HG03095 (cell line): ENCODE results near the gene PPP6R3.
"Not testable (repeated sequence)": the region's sequence is repeated elsewhere in the genome, so short reads cannot be mapped to it uniquely, and the experiment has no call there.

ENCODE experiments used
- ATAC-seq: cut with Tn5 transposase; IDR thresholded peaks from one replicate; pipeline ENCODE4 v1.9.1; 2021; ENCODE audit warnings: moderate library complexity; ENCODE audit not compliant: unreplicated experiment

The PPP6R3 gene

DNA sequence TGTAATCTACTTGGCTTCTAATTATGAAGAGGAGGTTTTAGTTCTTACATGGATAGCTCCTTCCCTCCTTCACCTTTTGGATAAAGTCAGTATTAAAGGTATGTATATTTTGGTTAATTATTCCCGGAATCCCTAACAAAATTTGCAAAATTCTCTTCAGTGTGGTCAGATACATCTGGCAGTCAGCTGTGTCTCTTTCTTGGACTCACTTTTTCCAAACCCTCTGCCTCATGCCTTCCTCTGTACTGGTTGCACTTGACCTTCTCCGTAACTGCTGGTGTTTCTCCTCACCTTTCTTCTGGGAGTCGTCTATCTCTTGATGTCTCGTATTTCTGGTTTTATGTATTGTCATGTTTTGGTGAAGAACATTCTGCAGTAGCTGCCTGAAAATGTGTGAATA is 62.5 kb downstream of the PPP6R3 start:
- ATAC-seq: no peak

DNA sequence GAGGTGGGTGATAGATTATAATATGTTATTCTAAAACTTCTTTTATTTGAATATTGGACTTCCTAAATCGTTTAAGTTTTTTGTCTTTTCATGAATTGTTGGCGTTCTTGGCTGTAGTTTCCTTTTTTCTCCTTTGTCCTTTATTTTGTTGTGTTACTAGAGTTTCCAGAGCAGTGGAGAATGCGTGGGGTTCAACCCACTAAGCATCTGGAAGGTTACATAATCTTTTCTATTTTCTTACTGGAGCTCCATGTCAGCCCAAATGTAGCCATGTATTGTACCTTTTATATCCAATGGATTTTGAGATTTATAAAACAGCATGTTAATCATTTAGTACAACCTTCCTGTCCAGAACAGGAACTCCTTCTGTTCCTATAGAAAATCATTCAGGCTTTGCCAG is 63.2 kb downstream of the PPP6R3 start:
- no peak for ATAC-seq

DNA sequence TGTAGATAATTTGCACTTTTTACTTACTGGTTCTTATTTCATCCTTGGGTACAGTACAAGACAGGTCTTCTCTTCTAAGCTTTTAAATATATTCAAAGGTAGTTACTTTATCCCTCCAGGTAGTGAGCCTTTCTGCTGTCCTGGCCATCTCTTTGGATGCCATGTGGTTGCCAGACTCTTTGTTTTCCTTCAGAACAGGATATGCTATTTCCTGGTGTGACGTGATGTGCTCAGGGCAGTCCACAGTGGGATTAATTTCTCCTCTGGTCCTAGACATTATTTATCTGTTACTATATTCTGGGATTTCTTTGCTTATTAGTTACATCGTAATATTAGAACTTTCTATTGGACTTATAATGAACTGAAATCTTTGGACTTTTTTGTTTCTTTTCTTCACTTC is 63.7 kb downstream of the PPP6R3 start:
- no peak for ATAC-seq

DNA sequence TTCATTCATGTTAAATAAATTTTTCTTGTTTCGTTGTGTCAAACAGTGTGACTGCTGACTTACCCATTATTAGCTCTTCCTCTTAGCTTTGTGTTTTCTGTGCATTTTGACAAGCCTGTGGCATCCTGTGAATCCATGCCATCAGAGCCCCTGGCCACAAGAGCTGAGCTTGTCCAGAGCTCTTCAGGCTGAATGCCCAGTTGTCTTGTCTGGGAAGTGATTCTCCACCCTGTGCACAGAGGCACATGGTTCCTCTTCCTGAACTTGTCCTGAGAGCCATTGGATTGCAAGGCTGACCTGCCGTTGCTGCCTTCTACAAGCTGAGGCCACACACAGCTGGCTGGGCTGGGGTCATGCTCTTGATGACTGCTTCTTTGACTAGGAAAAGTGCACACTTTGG is 64.1 kb downstream of the PPP6R3 start:
- no peak for ATAC-seq

DNA sequence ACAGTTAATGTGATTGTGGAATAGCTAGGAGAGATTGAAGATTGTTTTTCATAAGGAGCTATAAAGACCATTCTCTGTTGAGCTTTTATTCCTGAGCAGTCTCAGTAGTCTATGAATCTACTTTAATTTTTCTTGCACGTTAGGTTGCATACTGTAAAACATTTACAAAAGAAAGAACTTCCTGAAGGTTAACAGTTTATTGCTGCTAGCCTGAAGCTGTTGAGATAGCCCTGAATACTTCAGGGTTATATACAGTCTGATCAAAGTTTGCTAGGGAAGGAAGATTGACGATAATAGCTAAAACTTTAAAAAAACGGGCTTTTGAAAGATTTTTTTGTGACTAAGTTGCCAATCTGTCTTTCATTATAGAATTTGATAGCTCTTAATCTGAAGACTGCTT is 64.8 kb downstream of the PPP6R3 start:
- no peak for ATAC-seq

DNA sequence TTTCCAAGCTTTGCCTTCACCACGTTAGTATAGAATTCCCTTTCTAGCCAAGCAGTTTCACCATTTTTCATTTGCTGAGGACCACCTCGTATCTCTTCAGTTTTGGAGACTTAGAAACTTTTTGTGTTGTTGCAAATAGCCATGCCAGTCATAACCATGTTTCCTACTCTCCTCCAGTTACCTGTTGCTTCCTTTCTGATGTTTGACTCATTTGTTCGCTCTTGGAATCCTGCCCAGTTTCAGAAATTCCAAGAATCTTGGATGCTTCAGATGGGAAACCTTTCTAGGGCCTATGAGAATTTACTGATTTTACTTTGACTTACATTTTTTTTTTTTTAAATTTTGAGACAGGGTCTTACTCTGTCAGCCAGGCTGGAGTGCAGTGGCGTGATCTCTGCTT is 65.4 kb downstream of the PPP6R3 start:
- ATAC-seq: no peak

DNA sequence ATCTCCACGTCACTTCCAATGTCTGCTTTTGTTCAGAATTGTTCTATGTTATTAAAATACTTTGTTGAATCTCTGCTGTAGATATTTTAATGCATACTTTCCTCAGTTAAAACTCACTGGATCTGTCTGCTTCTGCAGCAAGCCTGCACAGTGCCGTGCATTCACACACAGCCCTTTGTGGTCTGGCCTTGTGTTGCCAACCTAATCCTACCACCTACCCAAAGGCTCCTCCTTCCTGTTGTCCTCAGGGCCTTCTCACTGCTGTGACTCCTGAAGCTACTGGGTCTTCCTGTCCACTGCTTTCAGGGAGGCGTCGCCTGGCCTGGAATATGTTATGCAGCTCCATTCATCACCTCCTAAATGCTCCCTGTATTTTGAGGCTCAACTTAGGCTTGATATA is 67.0 kb downstream of the PPP6R3 start:
- ATAC-seq: no peak

DNA sequence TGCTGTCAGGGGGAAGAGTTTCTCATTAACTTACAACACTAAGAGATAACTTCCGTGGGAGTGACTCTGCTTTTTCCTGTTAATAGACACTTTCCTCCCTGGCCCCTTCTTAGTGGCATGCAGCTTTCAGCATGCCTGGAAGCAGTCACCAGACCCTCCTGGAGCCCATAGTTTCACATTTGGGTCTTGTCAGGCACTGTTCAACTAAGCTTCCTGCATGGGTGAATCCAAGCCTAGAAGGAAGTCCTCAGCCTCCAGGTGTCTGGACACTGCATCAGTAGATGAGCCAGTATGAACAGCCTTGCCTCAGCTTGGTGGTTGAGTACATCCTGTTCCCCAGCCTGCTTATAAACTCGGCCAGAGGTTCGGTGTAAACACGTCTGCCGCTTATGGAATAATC is 68.1 kb downstream of the PPP6R3 start:
- no peak for ATAC-seq

DNA sequence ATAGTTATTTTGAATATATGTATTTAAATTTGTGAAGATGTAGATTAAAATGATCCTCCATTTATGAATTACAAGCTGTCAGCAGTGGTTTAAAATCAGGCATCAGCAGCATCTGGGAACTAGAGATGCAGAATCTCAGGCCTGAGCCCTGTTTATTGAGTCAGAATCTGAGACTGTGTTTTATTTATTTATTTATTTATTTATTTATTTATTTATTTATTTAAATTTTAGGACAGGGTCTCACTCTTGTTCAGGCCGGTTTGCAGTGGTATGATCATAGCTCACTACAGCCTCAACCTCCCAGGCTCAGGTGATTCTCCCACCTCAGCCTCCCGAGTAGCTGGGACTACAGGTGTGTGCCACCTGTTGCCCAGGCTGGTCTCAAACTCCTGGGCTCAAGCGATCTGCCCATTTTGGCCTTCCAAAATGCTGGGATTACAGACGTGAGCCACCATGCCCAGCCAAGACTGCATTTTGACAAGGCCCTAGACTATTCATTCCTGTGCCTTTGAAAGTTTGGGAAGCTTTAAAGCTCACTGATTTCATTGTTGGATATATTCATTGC is 70.7 kb downstream of the PPP6R3 start:
- ATAC-seq: no peak

DNA sequence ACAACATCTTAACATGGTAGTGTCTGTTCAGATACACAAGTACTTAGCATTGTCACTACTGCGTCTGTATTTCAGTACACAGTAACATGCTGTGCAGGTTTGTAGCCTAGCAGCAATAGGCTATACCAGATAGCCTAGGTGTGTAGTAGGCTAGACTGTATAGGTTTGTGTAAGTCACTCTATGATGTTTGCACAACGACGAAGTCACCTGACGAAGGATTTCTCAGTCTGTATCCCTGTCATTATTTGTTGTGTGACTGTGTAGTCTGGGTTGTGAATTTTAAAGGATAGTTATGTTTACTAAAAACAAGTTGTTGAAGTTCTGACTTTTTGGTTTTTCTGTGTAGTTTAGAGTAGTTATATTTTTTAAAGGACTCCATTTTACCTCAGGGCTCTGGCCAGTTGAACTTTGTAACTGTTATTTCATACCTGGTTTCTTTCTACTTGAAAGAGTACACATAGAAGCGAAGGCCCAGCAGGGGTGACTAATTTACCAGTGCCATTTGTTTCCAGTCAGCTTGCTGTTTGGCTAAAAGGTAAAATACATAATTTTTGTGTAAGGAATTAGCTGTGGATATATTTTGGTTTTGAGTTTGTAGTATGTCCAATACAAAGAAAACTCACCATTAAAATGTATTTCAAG is 72.3 kb downstream of the PPP6R3 start:
- ATAC-seq: no peak

DNA sequence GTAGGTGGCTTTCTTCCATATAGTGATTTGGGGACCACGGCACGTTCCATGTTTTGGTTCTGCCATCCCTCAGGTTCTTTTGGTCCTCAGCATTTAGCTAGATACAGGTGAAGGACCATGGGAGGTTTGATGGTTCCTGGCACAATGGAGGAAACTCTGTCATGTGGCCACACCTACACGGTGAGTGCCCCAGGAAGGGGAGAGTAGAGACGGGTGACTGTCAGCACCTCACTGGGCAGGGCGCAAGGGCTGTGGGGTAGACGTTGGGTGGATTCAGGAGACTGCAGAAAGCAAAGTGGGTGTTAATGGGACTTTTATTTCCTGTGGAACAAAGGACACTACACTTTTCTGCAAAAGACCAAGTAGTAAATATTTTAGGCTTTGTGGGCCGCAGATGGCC is 73.4 kb downstream of the PPP6R3 start:
- ATAC-seq: no peak

DNA sequence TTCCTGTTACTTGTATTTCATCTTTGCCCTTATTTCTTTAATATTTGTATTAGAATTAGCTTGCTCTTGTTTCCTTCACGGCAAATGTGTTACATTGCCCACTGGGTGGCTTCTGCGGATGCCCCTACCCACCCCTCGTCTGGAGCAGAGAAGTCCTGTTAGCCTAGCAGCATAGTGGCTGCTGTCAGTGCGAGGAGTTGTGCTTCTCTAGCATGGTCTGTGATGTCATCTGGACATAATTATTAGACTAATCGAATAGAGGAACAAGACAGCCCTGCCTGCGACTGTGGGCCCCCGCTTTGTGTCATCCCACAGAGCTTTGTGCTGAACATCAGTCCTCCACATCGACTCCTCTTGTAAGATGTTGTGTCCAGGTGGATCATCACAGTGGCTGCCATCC is 74.5 kb downstream of the PPP6R3 start:
- no peak for ATAC-seq

DNA sequence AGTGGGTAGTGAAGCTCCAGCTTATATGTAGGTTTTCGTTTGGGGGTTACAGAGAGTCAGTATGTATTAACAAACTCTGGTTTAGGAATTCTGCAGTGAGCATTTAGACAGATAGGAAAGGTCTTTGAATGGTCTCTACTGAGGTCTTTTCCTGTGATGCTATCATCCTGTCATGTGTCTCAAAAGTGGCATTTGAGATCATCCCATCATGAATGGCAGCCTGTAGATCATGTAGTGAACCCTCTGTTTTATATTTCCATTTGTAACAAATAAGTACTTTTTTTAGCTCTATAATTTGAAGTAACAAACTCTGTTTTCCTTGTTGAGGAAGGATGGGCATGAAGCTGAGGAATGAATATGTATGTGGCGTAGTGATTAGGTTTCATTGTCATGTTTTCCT is 76.2 kb downstream of the PPP6R3 start:
- no peak for ATAC-seq

DNA sequence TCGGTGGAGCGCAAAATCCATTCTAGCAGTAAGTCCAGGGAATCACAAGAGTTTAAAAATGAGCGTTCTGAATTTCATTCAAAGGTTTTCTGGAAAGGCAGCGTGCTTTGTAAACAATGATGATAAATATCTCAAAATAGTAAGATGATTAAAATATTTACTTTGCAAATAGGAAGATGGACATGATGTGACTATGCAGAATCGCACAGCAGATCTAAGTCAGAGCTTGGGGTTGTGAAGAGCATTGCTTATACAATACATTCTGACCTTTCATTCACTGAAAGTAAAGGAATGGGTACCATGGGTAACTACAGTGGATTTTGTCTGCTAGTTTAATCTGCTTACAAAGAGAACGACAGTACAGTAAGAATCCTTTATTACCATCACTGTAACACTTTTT is 77.5 kb downstream of the PPP6R3 start:
- ATAC-seq: no peak

DNA sequence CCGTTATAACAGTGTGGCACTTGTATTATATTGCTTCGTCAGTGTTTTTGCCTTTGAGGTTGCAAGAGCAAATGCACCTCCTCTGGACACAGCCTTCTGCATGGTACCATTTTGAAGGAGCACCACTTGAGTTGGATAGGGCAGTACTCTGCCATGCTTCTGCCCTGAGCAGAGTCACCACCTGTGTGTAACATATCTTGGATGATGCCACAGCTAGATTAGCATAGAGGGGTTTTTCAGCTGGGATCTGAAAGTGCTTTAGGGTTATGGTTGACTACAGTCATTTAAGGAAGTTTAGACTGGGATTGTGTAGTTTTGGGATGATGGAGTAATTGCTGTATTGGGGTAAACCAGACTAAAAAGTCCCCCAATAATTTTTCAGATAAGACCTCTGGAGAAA is 78.8 kb downstream of the PPP6R3 start:
- ATAC-seq: no peak

DNA sequence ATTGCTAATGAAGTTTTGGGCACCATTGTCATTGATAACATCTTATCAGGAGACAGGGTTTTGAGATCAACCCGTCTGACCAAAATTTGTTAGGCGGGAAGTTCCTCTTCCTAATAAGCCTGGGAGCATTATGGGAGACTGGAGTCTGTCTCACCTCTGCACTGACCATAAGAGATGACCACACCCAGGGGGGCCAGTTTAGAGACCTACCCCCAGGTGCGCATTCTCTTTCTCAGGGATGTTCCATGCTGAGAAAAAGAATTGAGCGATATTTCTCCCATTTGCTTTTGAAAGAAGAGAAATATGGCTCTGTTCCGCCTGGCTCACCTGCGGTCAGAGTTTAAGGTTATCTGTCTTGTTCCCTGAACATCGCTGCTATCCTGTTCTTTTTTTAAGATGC is 80.0 kb downstream of the PPP6R3 start:
- ATAC-seq: not testable (repeated sequence)

DNA sequence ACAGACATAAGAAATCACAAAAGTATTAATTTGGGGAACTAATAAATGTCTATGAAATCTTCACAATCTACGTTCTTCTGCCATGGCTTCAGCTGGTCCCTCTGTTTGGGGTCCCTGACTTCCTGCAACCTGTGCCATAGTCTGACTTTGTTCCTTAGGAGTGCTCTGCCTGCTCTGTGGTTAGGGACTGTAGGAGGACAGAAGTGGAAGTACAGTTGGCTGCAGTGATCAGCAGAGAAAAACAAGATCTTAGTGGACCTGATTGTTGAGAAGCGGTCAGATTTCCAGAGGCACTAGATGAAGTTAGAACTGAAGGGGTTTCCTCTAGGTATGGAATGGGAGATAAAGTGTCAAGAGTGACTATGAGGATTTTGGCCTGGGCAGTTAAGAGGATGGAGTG is 80.6 kb downstream of the PPP6R3 start:
- no peak for ATAC-seq

DNA sequence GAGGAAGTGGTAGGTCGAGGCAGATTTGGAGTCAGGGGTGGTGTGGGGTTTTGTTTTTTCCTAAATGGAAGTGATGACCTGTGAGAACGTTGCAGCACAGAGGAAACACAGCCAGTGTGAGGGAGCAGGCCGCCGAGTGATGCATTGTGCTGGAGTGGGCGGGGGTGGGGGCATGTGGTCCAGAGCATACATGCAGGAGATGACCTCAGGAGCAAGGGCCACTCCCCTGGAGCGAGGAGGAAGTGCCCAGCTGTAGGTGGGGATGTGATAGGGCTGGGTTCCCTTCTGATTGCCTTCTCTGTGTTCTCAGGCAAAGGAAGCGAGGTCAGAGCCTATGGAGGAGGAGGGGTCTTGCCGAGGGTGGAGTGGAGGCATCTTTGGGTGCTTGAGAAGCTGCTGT is 81.4 kb downstream of the PPP6R3 start:
- no peak for ATAC-seq

DNA sequence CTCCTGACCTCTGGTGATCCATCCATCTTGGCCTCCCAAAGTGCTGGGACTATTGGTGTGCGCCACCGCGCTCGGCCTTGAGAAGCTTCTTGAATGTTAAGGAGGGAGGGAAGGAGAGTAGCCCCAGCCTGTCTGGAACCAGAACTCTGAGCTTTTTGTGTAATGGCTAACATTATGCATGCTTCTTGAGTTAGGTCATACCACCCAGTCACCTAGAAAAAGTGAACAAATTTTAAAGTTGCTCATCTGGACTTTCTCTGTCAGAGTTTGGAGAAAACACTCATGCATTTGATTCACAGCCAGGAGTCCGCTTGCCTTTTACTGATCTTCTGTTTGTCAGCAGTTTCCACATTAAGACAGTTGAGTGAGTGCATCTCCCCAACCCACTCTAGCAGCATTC is 82.1 kb downstream of the PPP6R3 start:
- no peak for ATAC-seq

DNA sequence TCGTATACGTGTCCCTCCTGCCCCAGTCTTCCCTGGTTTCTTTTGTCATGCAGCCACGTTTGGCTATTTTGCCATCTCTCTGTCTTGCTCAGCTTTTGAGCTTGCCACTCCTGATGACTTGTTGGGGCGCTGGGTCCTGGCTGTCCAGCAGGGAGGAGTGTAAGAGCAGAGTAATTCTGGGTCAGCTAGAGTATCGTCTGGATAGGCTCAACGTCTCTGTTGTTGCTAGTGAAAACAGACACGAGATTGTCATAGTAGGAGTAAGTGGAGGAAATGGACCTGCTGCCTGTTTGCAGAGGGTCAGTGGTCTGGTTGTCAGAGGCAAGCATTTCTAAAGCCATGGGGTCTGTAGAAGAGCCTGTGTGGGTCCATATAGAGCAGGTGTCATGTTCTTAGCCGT is 83.0 kb downstream of the PPP6R3 start:
- no peak for ATAC-seq

DNA sequence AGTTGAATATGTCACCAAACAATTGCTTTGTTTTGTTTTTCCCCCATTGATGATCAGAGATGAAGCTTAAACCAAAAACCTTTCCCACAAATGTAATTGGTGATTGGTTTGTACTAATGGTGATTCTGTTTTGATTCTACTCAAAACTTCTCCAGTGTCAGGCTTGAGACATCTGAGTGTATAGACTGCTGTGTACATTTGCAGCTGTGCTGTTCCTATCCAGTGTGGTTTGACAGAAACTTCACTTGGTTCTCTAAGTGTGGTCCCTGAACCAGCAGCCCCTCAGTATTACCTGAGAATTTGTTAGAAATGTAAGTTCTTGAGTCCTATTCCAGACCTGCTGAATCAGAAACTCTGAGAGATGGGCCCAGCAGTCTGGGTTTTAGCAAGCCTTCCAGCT is 84.8 kb downstream of the PPP6R3 start:
- ATAC-seq: no peak

DNA sequence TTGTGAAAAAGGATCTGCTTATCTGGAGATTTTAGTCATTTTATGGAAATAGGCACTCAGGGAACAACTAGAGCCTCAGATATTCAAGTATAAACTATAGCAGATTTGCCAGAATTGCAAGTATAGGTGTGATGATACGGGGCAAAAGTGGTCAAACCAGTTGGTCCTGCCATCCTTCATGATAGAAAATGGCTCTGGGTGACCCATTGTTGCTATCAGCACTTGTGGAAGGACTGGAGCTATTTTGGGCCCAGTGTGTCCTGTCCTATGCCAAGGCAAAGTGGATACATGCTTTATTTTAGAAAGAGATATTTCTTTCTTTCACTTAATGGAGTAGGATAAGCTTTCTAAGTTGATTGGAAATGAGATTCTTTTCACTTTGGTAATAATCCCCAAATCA is 85.2 kb downstream of the PPP6R3 start:
- no peak for ATAC-seq

DNA sequence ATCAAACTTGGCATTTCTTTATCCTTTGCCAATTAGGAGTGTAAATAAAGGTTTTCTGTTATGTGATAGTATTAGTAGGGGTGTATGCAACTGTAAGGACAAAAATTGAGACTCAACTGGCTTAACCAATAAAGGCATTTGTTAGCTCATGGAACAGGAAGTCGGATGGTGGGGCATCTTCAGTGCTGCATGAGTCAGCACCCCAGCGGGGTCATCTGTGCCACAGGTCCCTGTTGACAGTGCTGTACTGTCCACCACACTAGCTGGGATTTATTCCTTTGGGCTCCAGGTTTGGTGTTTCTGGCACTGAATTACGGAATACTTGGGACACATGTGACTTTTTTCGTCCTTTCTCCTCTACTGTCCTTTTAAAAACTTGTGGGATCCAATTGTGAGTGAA is 86.0 kb downstream of the PPP6R3 start:
- ATAC-seq: no peak
